ENCODE data around the gene KCNT1. TPM values are rescaled to one million over a fixed set of nuclear protein-coding genes. Genes with fewer than 3 reads are reported as not detected.

Gene KCNT1
- total and polyA plus RNA-seq, 3 donors from 2014 or later = 1.8 to 7.3 (median 5.3) TPM

- no peaks in the 10 kb centered on the region for H3K9me3 ChIP-seq
- no peak for DNase-seq
- no peaks in the 10 kb centered on the region for H3K4me1 ChIP-seq
- no peaks in the 10 kb centered on the region for H3K27me3 ChIP-seq
- intact Hi-C loops (cut with DNase I; ENCODE audit: low total_unique reads) = no loop called here
- no peaks in the 10 kb centered on the region for H3K36me3 ChIP-seq (ENCODE audit: low read depth, missing control alignments)
- no peak for TF ChIP-seq CTCF (IDR thresholded peaks at IDR 0.05)
- H3K27ac ChIP-seq = no peak overlapping the region
- H3K4me3 ChIP-seq = no peak overlapping the region
- 86% methylated on average over 10 to 13 of the region's 13 CpGs for WGBS, 2 donors
Observed at GRCh38 chr9:135729480-135729879, 27.5 kb downstream of the KCNT1 start.

GRCh38 chr9:135731454-135731853, 29.5 kb downstream of the KCNT1 start:
- 93 to 98% methylated on average over 12 of the region's 12 CpGs for WGBS, 2 donors
- Histone ChIP-seq H3K4me1 (peaks cover 3% of the 10 kb centered on the region), H3K4me3 (no peak overlapping the region), H3K27me3 (no peaks in the 10 kb centered on the region), H3K27ac (no peak overlapping the region), H3K9me3 (no peaks in the 10 kb centered on the region), H3K36me3 (ENCODE audit: low read depth, missing control alignments) (no peaks in the 10 kb centered on the region)
- no peak for DNase-seq
- intact Hi-C loops (cut with DNase I; ENCODE audit: low total_unique reads) = no loop called here
- no peak for TF ChIP-seq POLR2A (IDR thresholded peaks at IDR 0.05)
- TF ChIP-seq CTCF (IDR thresholded peaks at IDR 0.05) = no peak

- DNase-seq = no peak
- H3K9me3 ChIP-seq = no peaks in the 10 kb centered on the region
- H3K36me3 ChIP-seq (ENCODE audit: low read depth, missing control alignments) = no peaks in the 10 kb centered on the region
- no peak overlapping the region for H3K4me3 ChIP-seq
- intact Hi-C loops (cut with DNase I; ENCODE audit: low total_unique reads) = no loop called here
- 54 to 66% methylated on average over 6 of the region's 6 CpGs for WGBS, 2 donors
- no peaks in the 10 kb centered on the region for H3K27me3 ChIP-seq
- no peak for TF ChIP-seq POLR2A (IDR thresholded peaks at IDR 0.05)
- TF ChIP-seq CTCF (IDR thresholded peaks at IDR 0.05) = no peak
- H3K27ac ChIP-seq = no peak overlapping the region
- peaks cover 3% of the 10 kb centered on the region for H3K4me1 ChIP-seq
Observed at GRCh38 chr9:135732569-135733257, 30.7 kb downstream of the KCNT1 start.

- Histone ChIP-seq H3K27me3 (no peaks in the 10 kb centered on the region), H3K4me3 (no peak overlapping the region), H3K27ac (no peak overlapping the region), H3K36me3 (ENCODE audit: low read depth, missing control alignments) (no peaks in the 10 kb centered on the region), H3K4me1 (peaks cover 3% of the 10 kb centered on the region), H3K9me3 (no peaks in the 10 kb centered on the region)
- no peak for DNase-seq
- WGBS, 2 donors = 88 to 90% methylated on average over 14 to 27 of the region's 27 CpGs
- no peak for TF ChIP-seq CTCF (IDR thresholded peaks at IDR 0.05)
- no peak for TF ChIP-seq POLR2A (IDR thresholded peaks at IDR 0.05)
- intact Hi-C loops (cut with DNase I; ENCODE audit: low total_unique reads) = no loop called here
Observed at GRCh38 chr9:135734616-135735144, 32.7 kb downstream of the KCNT1 start.
